Ascending aorta (tissue), 2 donors: ENCODE results near the gene TJAP1. TPM values are rescaled to one million over a fixed set of nuclear protein-coding genes. Genes with fewer than 3 reads are reported as not detected.

Experiments used
- DNase-seq, 2 donors: peaks; one replicate each; pipeline ENCODE4 v3.0.0-alpha.2; 2019; ENCODE audit warnings: low spot score in 2 of 2
- H3K27ac ChIP-seq, 2 donors: fragments of 200-600 bp; sonication (generic); one replicate each; pipeline ENCODE4 v1.5.1; 2016 to 2017; ENCODE audit warnings: mild to moderate bottlenecking in 1 of 2
- H3K27me3 ChIP-seq: fragments of 200-600 bp; sonication (generic); one replicate; pipeline ENCODE4 v1.5.1; 2017
- H3K36me3 ChIP-seq, 2 donors: fragments of 200-600 bp; sonication (generic); one replicate each; pipeline ENCODE4 v1.5.1; 2016
- H3K4me1 ChIP-seq, 2 donors: fragments of 200-600 bp; sonication (generic); one replicate each; pipeline ENCODE4 v1.5.1; 2016 to 2017; ENCODE audit warnings: mild to moderate bottlenecking in 1 of 2
- H3K4me3 ChIP-seq, 2 donors: fragments of 200-600 bp; sonication (generic); one replicate each; pipeline ENCODE4 v1.5.1; 2016 to 2017; ENCODE audit warnings: mild to moderate bottlenecking in 1 of 2
- H3K9me3 ChIP-seq, 2 donors: fragments of 200-600 bp; sonication (generic); one replicate each; pipeline ENCODE4 v1.5.1; 2016
- CTCF ChIP-seq, 3 experiments: fragments of 200-600 bp in 2 of 3; fragments of 450-650 bp in 1 of 3; sonication (generic) in 2 of 3; IDR thresholded peaks; one replicate each; pipeline ENCODE4 v1.5.1; 2016 to 2019; ENCODE audit warnings: antibody characterized with exemption in 3 of 3, mild to moderate bottlenecking in 1 of 3, moderate library complexity in 1 of 3
- intact Hi-C: fragments of 100-400 bp; cut with DNase I; formaldehyde crosslinking; loops from one replicate; pipeline ENCODE4 v1.15.1; 2023
- total RNA-seq: library from RNA; depleted of rRNA; stranded (reverse); fragments of >200 nt; gene quantifications from one replicate; pipeline ENCODE4 v1.1.0, GENCODE V29; 2016

TJAP1 gene
- total RNA-seq, 1 donor from 2014 or later: 71.6 TPM

DNA sequence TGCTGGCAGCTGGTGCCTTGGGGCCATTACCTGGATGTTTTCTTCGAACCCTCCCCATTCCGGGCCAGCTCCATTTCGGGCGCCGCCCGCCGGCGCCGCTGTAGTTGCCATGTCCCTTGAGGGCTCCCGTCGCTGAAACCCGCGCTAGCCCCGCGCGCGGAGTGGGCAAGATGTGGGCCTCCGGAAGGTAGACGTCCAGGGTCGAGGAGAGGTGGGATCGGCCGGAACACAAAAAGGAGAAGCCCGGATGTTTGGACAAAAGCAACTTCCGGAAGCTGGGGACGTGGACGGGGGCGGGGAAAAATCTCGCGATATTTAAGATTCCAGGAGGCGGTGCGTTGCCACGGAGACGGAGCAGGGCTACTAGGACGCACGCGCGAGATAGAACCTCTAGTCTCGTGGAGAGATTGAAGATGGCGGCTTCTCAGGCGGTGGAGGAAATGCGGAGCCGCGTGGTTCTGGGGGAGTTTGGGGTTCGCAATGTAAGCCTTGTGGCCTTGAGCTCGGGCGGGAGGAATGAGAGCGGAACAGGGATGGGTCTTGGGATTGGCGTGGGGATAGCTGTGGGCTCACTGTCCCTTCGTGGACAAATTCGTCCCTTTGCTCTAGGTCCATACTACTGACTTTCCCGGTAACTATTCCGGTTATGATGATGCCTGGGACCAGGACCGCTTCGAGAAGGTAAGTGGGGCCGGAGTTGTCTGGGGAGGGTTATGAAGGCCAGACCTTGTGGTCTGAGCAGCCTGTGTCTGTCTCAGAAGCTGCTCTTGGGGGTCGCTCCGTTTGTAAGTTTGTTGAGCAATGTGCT, 39.5 kb downstream of the TJAP1 start, which contains the start of the genes POLR1C and YIPF3:
Gene POLR1C, plus strand, starts transcription at position 393 of the 808 bp plus-strand sequence. Its CDS starts 21 bp downstream, at position 414.
Gene YIPF3, minus strand, starts transcription at position 230 of the 808 bp plus-strand sequence. Its CDS starts 119 bp downstream, at position 111.
- H3K27me3 ChIP-seq: no peaks in the 10 kb centered on the region
- DNase-seq: peak; percentile 89 to 98
- H3K36me3 ChIP-seq: peaks cover 42 to 63% of the 10 kb centered on the region in 2 donors
- intact Hi-C loops: loop anchor here (2.0 to 10.0 kb wide), 8 partner anchors 40 to 1592 kb away; partner anchors contain the start of genes ABCC10, BYSL, GTPBP2 and MED20
- no peaks in the 10 kb centered on the region for H3K9me3 ChIP-seq
- H3K27ac ChIP-seq: peak within 1 kb of the TSS; percentile 82 to 87
- no peak for TF ChIP-seq CTCF (IDR thresholded peaks at IDR 0.05)
- peaks cover 11 to 24% of the 10 kb centered on the region in 2 donors for H3K4me1 ChIP-seq
- peak within 1 kb of the TSS; percentile 81 to 95 for H3K4me3 ChIP-seq

- Histone ChIP-seq H3K4me3 (peak overlapping the region; percentile 81 to 95), H3K36me3 (peaks cover 42 to 63% of the 10 kb centered on the region in 2 donors), H3K27ac (peak overlapping the region; percentile 28 to 82), H3K4me1 (peaks cover 11 to 24% of the 10 kb centered on the region in 2 donors), H3K9me3 (no peaks in the 10 kb centered on the region), H3K27me3 (no peaks in the 10 kb centered on the region)
- no peak for DNase-seq
- no peak for TF ChIP-seq CTCF (IDR thresholded peaks at IDR 0.05)
- intact Hi-C loops: loop anchor here (2.0 to 10.0 kb wide), 8 partner anchors 41 to 1593 kb away; partner anchors contain the start of genes ABCC10, BYSL, GTPBP2 and MED20
These were observed 40.4 kb downstream of the TJAP1 start for GRCh38 chr6:43517505-43518357.

DNA sequence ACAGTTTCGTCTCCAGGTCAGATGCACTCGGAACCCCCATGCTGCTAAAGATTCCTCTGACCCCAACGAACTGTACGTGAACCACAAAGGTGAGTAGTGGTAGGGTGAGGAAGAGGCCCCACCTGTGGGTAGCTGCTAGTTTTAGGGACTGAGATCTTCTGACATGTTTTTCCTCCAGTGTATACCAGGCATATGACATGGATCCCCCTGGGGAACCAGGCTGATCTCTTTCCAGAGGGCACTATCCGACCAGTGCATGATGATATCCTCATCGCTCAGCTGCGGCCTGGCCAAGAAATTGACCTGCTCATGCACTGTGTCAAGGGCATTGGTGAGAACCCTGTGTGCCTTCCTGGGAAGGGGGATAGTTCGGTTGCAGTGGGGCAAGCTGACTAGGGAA, 42.7 kb downstream of the TJAP1 start:
- no peak for DNase-seq
- H3K27ac ChIP-seq: no peak overlapping the region
- TF ChIP-seq CTCF (IDR thresholded peaks at IDR 0.05): no peak
- H3K4me1 ChIP-seq: peaks cover 11 to 22% of the 10 kb centered on the region in 2 donors
- H3K36me3 ChIP-seq: peaks cover 55 to 65% of the 10 kb centered on the region in 2 donors
- H3K27me3 ChIP-seq: no peaks in the 10 kb centered on the region
- no peaks in the 10 kb centered on the region for H3K9me3 ChIP-seq
- H3K4me3 ChIP-seq: no peak overlapping the region
- intact Hi-C loops: no loop called here

- TF ChIP-seq CTCF (IDR thresholded peaks at IDR 0.05): no peak
- Histone ChIP-seq H3K27ac (no peak overlapping the region), H3K36me3 (peaks cover 66 to 76% of the 10 kb centered on the region in 2 donors), H3K4me1 (peaks cover 4 to 10% of the 10 kb centered on the region in 2 donors), H3K9me3 (no peaks in the 10 kb centered on the region), H3K27me3 (no peaks in the 10 kb centered on the region), H3K4me3 (no peak overlapping the region)
- intact Hi-C loops: no loop called here
- no peak for DNase-seq
These were observed 44.5 kb downstream of the TJAP1 start for GRCh38 chr6:43521836-43522235.

GRCh38 chr6:43522547-43523261, 45.3 kb downstream of the TJAP1 start:
- peaks cover 4 to 7% of the 10 kb centered on the region in 2 donors for H3K4me1 ChIP-seq
- H3K9me3 ChIP-seq: no peaks in the 10 kb centered on the region
- TF ChIP-seq CTCF (IDR thresholded peaks at IDR 0.05): no peak
- no peaks in the 10 kb centered on the region for H3K27me3 ChIP-seq
- intact Hi-C loops: no loop called here
- no peak overlapping the region for H3K4me3 ChIP-seq
- DNase-seq: no peak
- H3K36me3 ChIP-seq: peaks cover 74 to 84% of the 10 kb centered on the region in 2 donors
- no peak overlapping the region for H3K27ac ChIP-seq
